Activated CD8-positive, alpha-beta T cell treated with anti-CD3 and anti-CD28 coated beads for 36 hours (primary cell): Measurements from ENCODE around the gene SPDYE6. TPM values are rescaled to one million over a fixed set of nuclear protein-coding genes. Genes with fewer than 3 reads are reported as not detected.
"Not testable (repeated sequence)": the region's sequence is repeated elsewhere in the genome, so short reads cannot be mapped to it uniquely, and the experiment has no call there.

Source experiments
- ATAC-seq: fragments of 200-7000 bp; cut with Tn5 transposase; one replicate; pipeline ENCODE4 v1.10.0; 2021; ENCODE audit warnings: mild to moderate bottlenecking, moderate library complexity
- CTCF ChIA-PET: fragments of 350-600 bp; sonication (Branson Sonifier 250); formaldehyde crosslinking; loops from one replicate; lab custom pipeline; 2021; ENCODE audit warnings: antibody characterized with exemption; lab: Charles Lee
- POLR2A ChIA-PET: fragments of 350-600 bp; sonication (Branson Sonifier 250); formaldehyde crosslinking; loops from one replicate; lab custom pipeline; 2021; ENCODE audit warnings: antibody characterized with exemption; lab: Charles Lee
- DNase-seq: peaks from one replicate; pipeline ENCODE4 v3.0.0-alpha.2; 2020
- H3K27ac Mint-ChIP-seq: one replicate; pipeline ENCODE4 v1.8.0; 2021; ENCODE audit warnings: mild to moderate bottlenecking, mixed read lengths
- H3K27me3 Mint-ChIP-seq: one replicate; pipeline ENCODE4 v1.8.0; 2021; ENCODE audit warnings: mixed read lengths
- H3K36me3 Mint-ChIP-seq: one replicate; pipeline ENCODE4 v1.8.0; 2021; ENCODE audit warnings: low read depth, mixed read lengths
- H3K4me1 Mint-ChIP-seq: one replicate; pipeline ENCODE4 v1.8.0; 2021; ENCODE audit warnings: low read depth, mixed read lengths
- H3K4me3 Mint-ChIP-seq: one replicate; pipeline ENCODE4 v1.8.0; 2021; ENCODE audit warnings: mild to moderate bottlenecking, moderate library complexity, mixed read lengths
- H3K9me3 Mint-ChIP-seq: one replicate; pipeline ENCODE4 v1.8.0; 2021; ENCODE audit warnings: mixed read lengths
- CTCF ChIP-seq: fragments of 200-600 bp; IDR thresholded peaks from one replicate; pipeline ENCODE4 v1.8.0; 2022; ENCODE audit warnings: antibody characterized with exemption, mild to moderate bottlenecking
- intact Hi-C: fragments of 100-400 bp; cut with micrococcal nuclease; formaldehyde crosslinking; loops from one replicate; pipeline ENCODE4 v1.10.0; 2022
- total RNA-seq, 2 experiments: library from RNA; stranded (reverse); gene quantifications; one replicate each; pipeline ENCODE4 v1.2.3, GENCODE V29; 2021

The SPDYE6 gene
- total RNA-seq, 2 experiments from 2014 or later = not detected

GRCh38 chr7:102302025-102302424, 54.2 kb downstream of the SPDYE6 start:
- no peak for TF ChIP-seq CTCF
- ChIA-PET CTCF (no interaction called here), POLR2A (no interaction called here)
- no peak overlapping the region for H3K27ac Mint-ChIP-seq
- DNase-seq (no peak), ATAC-seq (no peak)
- H3K9me3 Mint-ChIP-seq = no peaks in the 10 kb centered on the region
- H3K36me3 Mint-ChIP-seq = no peaks in the 10 kb centered on the region
- no peak overlapping the region for H3K4me3 Mint-ChIP-seq
- intact Hi-C loops = no loop called here
- no peaks in the 10 kb centered on the region for H3K27me3 Mint-ChIP-seq
- H3K4me1 Mint-ChIP-seq = peaks cover 8% of the 10 kb centered on the region

GRCh38 chr7:102301367-102301766, 54.9 kb downstream of the SPDYE6 start:
- H3K27me3 Mint-ChIP-seq, H3K4me1 Mint-ChIP-seq, H3K4me3 Mint-ChIP-seq, H3K36me3 Mint-ChIP-seq, POLR2A ChIA-PET, ATAC-seq, DNase-seq, CTCF ChIA-PET, intact Hi-C loops, H3K9me3 Mint-ChIP-seq, H3K27ac Mint-ChIP-seq: not testable (repeated sequence)

GRCh38 chr7:102300643-102301221, 55.5 kb downstream of the SPDYE6 start:
- ChIA-PET CTCF (no interaction called here), POLR2A (no interaction called here)
- Mint-ChIP-seq H3K4me3 (no peak overlapping the region), H3K36me3 (no peaks in the 10 kb centered on the region), H3K27me3 (no peaks in the 10 kb centered on the region), H3K4me1 (peaks cover 2% of the 10 kb centered on the region), H3K9me3 (no peaks in the 10 kb centered on the region), H3K27ac (no peak overlapping the region)
- intact Hi-C loops = no loop called here
- no peak for TF ChIP-seq CTCF
- DNase-seq (no peak), ATAC-seq (no peak)

DNA sequence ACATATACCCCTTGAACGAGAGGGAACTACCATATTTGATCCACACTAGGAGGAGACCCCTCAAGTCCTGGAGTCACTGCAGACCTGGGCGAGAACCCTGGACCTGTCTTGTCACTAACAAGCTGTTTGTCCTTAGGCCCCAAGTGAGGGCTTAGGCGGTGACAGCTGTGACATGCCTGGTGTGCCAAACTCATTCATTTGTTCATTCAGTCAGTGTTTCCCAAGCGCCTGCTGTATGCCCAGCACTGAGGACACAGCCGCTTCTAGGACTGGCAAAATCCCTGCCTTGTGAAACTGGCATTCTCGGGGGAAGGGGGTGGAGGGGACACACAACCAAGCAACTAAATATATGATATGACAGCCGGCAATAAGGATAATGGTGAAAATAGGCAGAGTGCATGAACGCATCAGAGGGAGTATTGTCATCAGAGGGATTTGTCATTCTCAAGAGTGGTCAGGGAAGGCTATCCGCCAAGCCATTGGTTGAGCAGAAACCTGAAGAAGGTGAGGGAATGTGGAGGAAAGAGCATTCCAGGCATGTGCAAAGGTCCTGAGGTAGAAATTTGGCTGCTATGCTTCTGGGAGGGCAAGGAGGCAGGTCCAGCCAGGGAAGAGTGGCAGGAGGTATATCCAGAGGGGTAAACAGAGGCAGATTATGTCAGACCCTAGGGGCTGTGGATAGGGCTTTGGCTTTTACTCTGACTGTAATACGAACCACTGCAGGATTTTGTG, 58.6 kb downstream of the SPDYE6 start:
- no peak overlapping the region for H3K4me3 Mint-ChIP-seq
- intact Hi-C loops = no loop called here
- DNase-seq (no peak), ATAC-seq (no peak)
- H3K4me1 Mint-ChIP-seq = peaks cover 4% of the 10 kb centered on the region
- TF ChIP-seq CTCF = no peak
- ChIA-PET POLR2A (no interaction called here), CTCF (no interaction called here)
- H3K27me3 Mint-ChIP-seq = peaks cover 2% of the 10 kb centered on the region
- no peaks in the 10 kb centered on the region for H3K36me3 Mint-ChIP-seq
- H3K27ac Mint-ChIP-seq = no peak overlapping the region
- no peaks in the 10 kb centered on the region for H3K9me3 Mint-ChIP-seq

GRCh38 chr7:102296514-102296913, 59.7 kb downstream of the SPDYE6 start:
- ChIA-PET CTCF (no interaction called here), POLR2A (no interaction called here)
- intact Hi-C loops = no loop called here
- Mint-ChIP-seq H3K9me3 (no peaks in the 10 kb centered on the region), H3K4me3 (no peak overlapping the region), H3K4me1 (peaks cover 10% of the 10 kb centered on the region), H3K36me3 (no peaks in the 10 kb centered on the region), H3K27me3 (peaks cover 4% of the 10 kb centered on the region), H3K27ac (no peak overlapping the region)
- DNase-seq (no peak), ATAC-seq (no peak)
- TF ChIP-seq CTCF = no peak
